Measurements from ENCODE around the gene C4orf46.
A peak's percentile ranks its signal among the peaks of the same experiment; 100 is the strongest.
"Not testable (repeated sequence)": the region's sequence is repeated elsewhere in the genome, so short reads cannot be mapped to it uniquely, and the experiment has no call there.

The C4orf46 gene

GRCh38 chr4:158671665-158671914 is at the start of gene C4orf46:
TSS of gene C4orf46 (minus strand) at chr4:158671887. CDS start at chr4:158671801, 86 bp downstream.
- no peak for DNase-seq (ENCODE audit: low read depth)

- no peak for DNase-seq (ENCODE audit: low read depth)
Measured at GRCh38 chr4:158715802-158716201, 44.1 kb upstream of the C4orf46 start.

GRCh38 chr4:158714937-158715336 is 43.2 kb upstream of the C4orf46 start:
- DNase-seq (ENCODE audit: low read depth), result no peak

GRCh38 chr4:158712622-158713021 is 40.9 kb upstream of the C4orf46 start:
- not testable (repeated sequence) for DNase-seq (ENCODE audit: low read depth)

GRCh38 chr4:158710814-158711213 is 39.1 kb upstream of the C4orf46 start:
- no peak for DNase-seq (ENCODE audit: low read depth)

GRCh38 chr4:158704274-158704673 is 32.6 kb upstream of the C4orf46 start:
- DNase-seq (ENCODE audit: low read depth), result no peak

GRCh38 chr4:158688813-158689212 is 17.1 kb upstream of the C4orf46 start:
- DNase-seq (ENCODE audit: low read depth), result no peak

GRCh38 chr4:158682066-158682465 is 10.4 kb upstream of the C4orf46 start:
- DNase-seq (ENCODE audit: low read depth), result no peak

- no peak for DNase-seq (ENCODE audit: low read depth)
Measured at GRCh38 chr4:158681629-158682028, 9.9 kb upstream of the C4orf46 start.

GRCh38 chr4:158678767-158679166 is 7.1 kb upstream of the C4orf46 start:
- DNase-seq (ENCODE audit: low read depth), result no peak

GRCh38 chr4:158676076-158676475 is 4.4 kb upstream of the C4orf46 start:
- no peak for DNase-seq (ENCODE audit: low read depth)

- no peak for DNase-seq (ENCODE audit: low read depth)
Measured at GRCh38 chr4:158673633-158674032, 1.9 kb upstream of the C4orf46 start.

GRCh38 chr4:158671915-158672806 is 474 bp upstream of the C4orf46 start, which contains the start of gene ETFDH:
TSS of gene ETFDH (plus strand) at chr4:158672296. CDS start at chr4:158672457, 161 bp downstream.
- DNase-seq (ENCODE audit: low read depth), result peak; percentile 97

GRCh38 chr4:158670975-158671664 is 567 bp downstream of the C4orf46 start:
- DNase-seq (ENCODE audit: low read depth), result peak; percentile 54

GRCh38 chr4:158669310-158669709 is 2.4 kb downstream of the C4orf46 start:
- no peak for DNase-seq (ENCODE audit: low read depth)

- DNase-seq (ENCODE audit: low read depth), result no peak
Measured at GRCh38 chr4:158667651-158668198, 4.0 kb downstream of the C4orf46 start.

- DNase-seq (ENCODE audit: low read depth), result no peak
Measured at GRCh38 chr4:158666892-158667291, 4.8 kb downstream of the C4orf46 start.

- DNase-seq (ENCODE audit: low read depth), result no peak
Measured at GRCh38 chr4:158664806-158665205, 6.9 kb downstream of the C4orf46 start.

GRCh38 chr4:158663707-158664625 is 7.7 kb downstream of the C4orf46 start:
- not testable (repeated sequence) for DNase-seq (ENCODE audit: low read depth)

- DNase-seq (ENCODE audit: low read depth), result not testable (repeated sequence)
Measured at GRCh38 chr4:158663255-158663654, 8.4 kb downstream of the C4orf46 start.

- DNase-seq (ENCODE audit: low read depth), result no peak
Measured at GRCh38 chr4:158657291-158657690, 14.4 kb downstream of the C4orf46 start.

GRCh38 chr4:158656439-158656838 is 15.2 kb downstream of the C4orf46 start:
- no peak for DNase-seq (ENCODE audit: low read depth)

Measured in activated T-cell treated with anti-CD3 and anti-CD28 coated beads for 48 hours (primary cell).